Naive thymus-derived CD4-positive, alpha-beta T cell (primary cell): ENCODE data around the gene NAPEPLD. TPM values are rescaled to one million over a fixed set of nuclear protein-coding genes. Genes with fewer than 3 reads are reported as not detected.
"Not testable (repeated sequence)": the region's sequence is repeated elsewhere in the genome, so short reads cannot be mapped to it uniquely, and the experiment has no call there.

Experiments
- ATAC-seq: fragments of 150-1000 bp; cut with Tn5 transposase; 2 replicates; pipeline ENCODE4 v1.10.0; 2021; ENCODE audit warnings: mild to moderate bottlenecking, moderate library complexity
- CTCF ChIA-PET: fragments of 350-600 bp; sonication (Branson Sonifier 250); formaldehyde crosslinking; loops from one replicate; lab custom pipeline; 2021; ENCODE audit warnings: antibody characterized with exemption; lab: Charles Lee
- POLR2A ChIA-PET: fragments of 350-600 bp; sonication (Branson Sonifier 250); formaldehyde crosslinking; loops from one replicate; lab custom pipeline; 2021; ENCODE audit warnings: antibody characterized with exemption, inconsistent platforms; lab: Charles Lee
- DNase-seq, 9 donors: peaks; one replicate each; pipeline versions ENCODE4 v3.0.0 to v3.0.0-alpha.2; 2020 to 2022; ENCODE audit warnings: mixed read lengths in 1 of 9
- H3K27ac ChIP-seq: one replicate; pipeline ENCODE4 v1.7.0; 2013; ENCODE audit warnings: mild to moderate bottlenecking, low read depth, low read length, moderate library complexity
- H3K27me3 ChIP-seq, 2 donors: one replicate each; pipeline ENCODE4 v1.7.0; 2013; ENCODE audit warnings: low read length in 2 of 2, mild to moderate bottlenecking in 2 of 2, moderate library complexity in 2 of 2; ENCODE audit not compliant: control insufficient read depth in 2 of 2, insufficient read depth in 2 of 2
- H3K36me3 ChIP-seq, 3 experiments: 1 replicate in 2 of 3; 2 replicates in 1 of 3; pipeline ENCODE4 v1.7.0; 2013; ENCODE audit warnings: low read length in 3 of 3, mild to moderate bottlenecking in 3 of 3, moderate library complexity in 1 of 3; ENCODE audit not compliant: insufficient read depth in 3 of 3, control insufficient read depth in 2 of 3
- H3K4me1 ChIP-seq, 2 donors: one replicate each; pipeline ENCODE4 v1.7.0; 2013; ENCODE audit warnings: low read length in 2 of 2, mild to moderate bottlenecking in 2 of 2, moderate library complexity in 1 of 2; ENCODE audit not compliant: control insufficient read depth in 2 of 2, insufficient read depth in 2 of 2
- H3K4me3 ChIP-seq: 2 replicates; pipeline ENCODE4 v1.7.0; 2013; ENCODE audit warnings: mild to moderate bottlenecking, low read length
- H3K9me3 ChIP-seq, 3 experiments: 1 replicate in 2 of 3; 2 replicates in 1 of 3; pipeline ENCODE4 v1.7.0; 2013; ENCODE audit warnings: low read length in 3 of 3; ENCODE audit not compliant: control insufficient read depth in 2 of 3
- H3K27ac Mint-ChIP-seq, 9 donors: one replicate each; pipeline ENCODE4 v1.8.0; 2020 to 2022; ENCODE audit warnings: mixed read lengths in 9 of 9, mild to moderate bottlenecking in 8 of 9, moderate library complexity in 5 of 9, inconsistent platforms in 2 of 9
- H3K27me3 Mint-ChIP-seq, 5 donors: one replicate each; pipeline ENCODE4 v1.8.0; 2021 to 2022; ENCODE audit warnings: mixed read lengths in 5 of 5, mild to moderate bottlenecking in 1 of 5
- H3K36me3 Mint-ChIP-seq, 5 donors: one replicate each; pipeline ENCODE4 v1.8.0; 2020 to 2022; ENCODE audit warnings: mixed read lengths in 5 of 5, mild to moderate bottlenecking in 3 of 5, inconsistent platforms in 1 of 5
- H3K4me1 Mint-ChIP-seq, 7 donors: one replicate each; pipeline ENCODE4 v1.8.0; 2020 to 2022; ENCODE audit warnings: mixed read lengths in 7 of 7, mild to moderate bottlenecking in 3 of 7, inconsistent platforms in 1 of 7
- H3K4me3 Mint-ChIP-seq, 10 donors: one replicate each; pipeline ENCODE4 v1.8.0; 2020 to 2022; ENCODE audit warnings: mild to moderate bottlenecking in 10 of 10, mixed read lengths in 10 of 10, moderate library complexity in 6 of 10, inconsistent platforms in 2 of 10
- H3K9me3 Mint-ChIP-seq, 11 donors: one replicate each; pipeline ENCODE4 v1.8.0; 2020 to 2022; ENCODE audit warnings: mixed read lengths in 11 of 11, mild to moderate bottlenecking in 4 of 11, inconsistent platforms in 1 of 11, moderate library complexity in 1 of 11
- intact Hi-C, 2 donors: fragments of 100-400 bp; cut with micrococcal nuclease; formaldehyde crosslinking; loops; one replicate each; pipeline ENCODE4 v1.15.1; 2023
- polyA plus RNA-seq, 2 donors: library from polyadenylated mRNA; unstranded; fragments of 300-500 nt; fragmentation: Illumina TruSeq; gene quantifications; one replicate each; pipeline ENCODE4 v1.2.3, GENCODE V29; 2021
- total RNA-seq, 6 experiments: library from RNA in 5 of 6; stranded (reverse) in 5 of 6; gene quantifications; 1 replicate in 5 of 6; 2 replicates in 1 of 6; pipeline ENCODE4 v1.2.3 and lab custom pipeline; 2021 to 2026

NAPEPLD gene
- total and polyA plus RNA-seq, 7 experiments from 2014 or later = 2.9 to 19.7 (median 9.9) TPM

- Histone ChIP-seq H3K36me3 (peaks cover 0 to 10% (median 0%) of the 10 kb centered on the region in 3 experiments), H3K4me3 (no peak overlapping the region), H3K27ac (no peak overlapping the region), H3K4me1 (no peaks in the 10 kb centered on the region), H3K27me3 (no peaks in the 10 kb centered on the region), H3K9me3 (no peaks in the 10 kb centered on the region)
- H3K36me3 Mint-ChIP-seq = peaks cover 19 to 58% (median 47%) of the 10 kb centered on the region in 5 donors
- intact Hi-C loops = no loop called here
- H3K9me3 Mint-ChIP-seq = peaks cover 6 to 32% (median 11%) of the 10 kb centered on the region in 11 donors
- peaks cover 0 to 19% (median 11%) of the 10 kb centered on the region in 7 donors for H3K4me1 Mint-ChIP-seq
- ATAC-seq = no peak
- no peak for DNase-seq
- POLR2A ChIA-PET = no interaction called here
- peak overlapping the region in 1 of 9 donors; percentile 59 for H3K27ac Mint-ChIP-seq
- H3K4me3 Mint-ChIP-seq = no peak overlapping the region
- H3K27me3 Mint-ChIP-seq = no peaks in the 10 kb centered on the region
- CTCF ChIA-PET = no interaction called here
Measured at GRCh38 chr7:103106005-103106702, 42.7 kb downstream of the NAPEPLD start.

DNA sequence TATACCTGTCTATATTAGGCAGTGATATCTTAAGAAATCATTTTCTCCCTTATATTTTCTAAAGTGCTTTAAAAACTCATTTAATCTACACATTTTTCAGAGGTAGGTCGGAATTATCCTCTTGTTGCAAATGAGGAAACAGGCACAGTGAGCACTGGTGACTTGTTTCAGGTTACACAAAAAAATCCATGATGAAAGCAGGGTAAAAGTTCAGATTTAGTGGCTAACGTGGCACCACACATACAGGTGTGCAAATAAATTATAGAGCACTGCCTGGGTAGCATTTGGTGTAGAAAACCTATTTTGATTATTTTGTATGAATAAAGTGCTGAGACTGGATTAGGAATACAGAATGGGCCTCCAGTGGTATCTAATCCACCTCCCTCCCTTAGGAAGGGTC lies 47.4 kb downstream of the NAPEPLD start:
- H3K4me3 Mint-ChIP-seq = no peak overlapping the region
- H3K27ac Mint-ChIP-seq = peak overlapping the region in 3 of 9 donors; percentile 32 to 63 (median 51)
- Histone ChIP-seq H3K4me3 (no peak overlapping the region), H3K36me3 (peaks cover 0 to 19% (median 0%) of the 10 kb centered on the region in 3 experiments), H3K27ac (no peak overlapping the region), H3K27me3 (no peaks in the 10 kb centered on the region), H3K9me3 (no peaks in the 10 kb centered on the region), H3K4me1 (no peaks in the 10 kb centered on the region)
- peaks cover 0 to 4% (median 0%) of the 10 kb centered on the region in 7 donors for H3K4me1 Mint-ChIP-seq
- DNase-seq (no peak), ATAC-seq (no peak)
- H3K36me3 Mint-ChIP-seq = peaks cover 4 to 36% (median 18%) of the 10 kb centered on the region in 5 donors
- no peaks in the 10 kb centered on the region for H3K27me3 Mint-ChIP-seq
- ChIA-PET CTCF (interaction anchor here (1.0 kb wide), 1 partner anchor 14 kb away, joined by 3 read pairs; no protein-coding TSS in a partner anchor), POLR2A (no interaction called here)
- H3K9me3 Mint-ChIP-seq = peaks cover 0 to 2% (median 0%) of the 10 kb centered on the region in 11 donors
- intact Hi-C loops = no loop called here

GRCh38 chr7:103100348-103100747 lies 48.6 kb downstream of the NAPEPLD start:
- Histone ChIP-seq H3K27ac (no peak overlapping the region), H3K4me3 (no peak overlapping the region), H3K4me1 (no peaks in the 10 kb centered on the region), H3K36me3 (peaks cover 0 to 21% (median 0%) of the 10 kb centered on the region in 3 experiments), H3K27me3 (no peaks in the 10 kb centered on the region), H3K9me3 (no peaks in the 10 kb centered on the region)
- H3K36me3 Mint-ChIP-seq = peaks cover 4 to 39% (median 22%) of the 10 kb centered on the region in 5 donors
- H3K4me3 Mint-ChIP-seq = no peak overlapping the region
- H3K9me3 Mint-ChIP-seq = peaks cover 0 to 3% (median 0%) of the 10 kb centered on the region in 11 donors
- no peaks in the 10 kb centered on the region for H3K27me3 Mint-ChIP-seq
- H3K4me1 Mint-ChIP-seq = peaks cover 0 to 4% (median 0%) of the 10 kb centered on the region in 7 donors
- CTCF ChIA-PET = no interaction called here
- POLR2A ChIA-PET = no interaction called here
- peak overlapping the region in 3 of 9 donors; percentile 14 to 64 (median 63) for H3K27ac Mint-ChIP-seq
- ATAC-seq (no peak), DNase-seq (no peak)
- intact Hi-C loops = no loop called here

- peaks cover 4 to 45% (median 25%) of the 10 kb centered on the region in 5 donors for H3K36me3 Mint-ChIP-seq
- intact Hi-C loops = no loop called here
Measured at GRCh38 chr7:103097041-103097440, 51.9 kb downstream of the NAPEPLD start.

GRCh38 chr7:103095558-103095957 lies 53.3 kb downstream of the NAPEPLD start:
- H3K9me3 ChIP-seq, CTCF ChIA-PET, H3K4me3 Mint-ChIP-seq, POLR2A ChIA-PET, H3K27ac ChIP-seq, H3K4me3 ChIP-seq, H3K27ac Mint-ChIP-seq, H3K4me1 ChIP-seq, H3K9me3 Mint-ChIP-seq, H3K27me3 ChIP-seq, H3K27me3 Mint-ChIP-seq, intact Hi-C loops, H3K4me1 Mint-ChIP-seq, DNase-seq, ATAC-seq: not testable (repeated sequence)
- peaks cover 0 to 19% (median 0%) of the 10 kb centered on the region in 3 experiments for H3K36me3 ChIP-seq
- H3K36me3 Mint-ChIP-seq = peaks cover 4 to 47% (median 23%) of the 10 kb centered on the region in 5 donors

More at GRCh38 chr7:103097041-103097440, 51.9 kb downstream of the NAPEPLD start:
- Histone ChIP-seq H3K4me1 (no peaks in the 10 kb centered on the region), H3K9me3 (no peaks in the 10 kb centered on the region), H3K4me3 (no peak overlapping the region), H3K27me3 (no peaks in the 10 kb centered on the region), H3K27ac (no peak overlapping the region), H3K36me3 (peaks cover 0 to 24% (median 0%) of the 10 kb centered on the region in 3 experiments)
- ATAC-seq (no peak), DNase-seq (no peak)
- Mint-ChIP-seq H3K9me3 (peaks cover 0 to 3% (median 0%) of the 10 kb centered on the region in 11 donors), H3K27ac (no peak overlapping the region), H3K4me3 (no peak overlapping the region), H3K4me1 (no peaks in the 10 kb centered on the region), H3K27me3 (no peaks in the 10 kb centered on the region)
- CTCF ChIA-PET = interaction anchor here (0.5 kb wide), 1 partner anchor 12 kb away, joined by 4 read pairs; no protein-coding TSS in a partner anchor
- POLR2A ChIA-PET = no interaction called here

- ATAC-seq = no peak
- intact Hi-C loops = no loop called here
- CTCF ChIA-PET = no interaction called here
- H3K27me3 Mint-ChIP-seq = no peaks in the 10 kb centered on the region
- no peaks in the 10 kb centered on the region for H3K27me3 ChIP-seq
- H3K27ac Mint-ChIP-seq = peak overlapping the region in 2 of 9 donors; percentile 13 to 54
- H3K4me3 ChIP-seq = no peak overlapping the region
- H3K4me1 ChIP-seq = no peaks in the 10 kb centered on the region
- no peaks in the 10 kb centered on the region for H3K4me1 Mint-ChIP-seq
- H3K9me3 ChIP-seq = no peaks in the 10 kb centered on the region
- no peak overlapping the region for H3K4me3 Mint-ChIP-seq
- DNase-seq = no peak
- no peak overlapping the region for H3K27ac ChIP-seq
- H3K36me3 ChIP-seq = peaks cover 0 to 19% (median 0%) of the 10 kb centered on the region in 3 experiments
- peaks cover 4 to 51% (median 29%) of the 10 kb centered on the region in 5 donors for H3K36me3 Mint-ChIP-seq
- POLR2A ChIA-PET = no interaction called here
- peaks cover 0 to 3% (median 0%) of the 10 kb centered on the region in 11 donors for H3K9me3 Mint-ChIP-seq
Measured at GRCh38 chr7:103094102-103094501, 54.8 kb downstream of the NAPEPLD start.
